AG09319 (cell line): ENCODE data around the gene NR4A2.

Experiments
- DNase-seq: peaks from one replicate; pipeline ENCODE4 v3.0.0-alpha.2; 2010; ENCODE audit warnings: low read depth; ENCODE audit errors: extremely low read depth
- CTCF ChIP-seq: IDR thresholded peaks from 2 replicates; pipeline ENCODE4 v1.5.1; 2011; ENCODE audit warnings: low read depth, mild to moderate bottlenecking, inconsistent platforms, low read length, moderate library complexity

NR4A2 gene

GRCh38 chr2:156332534-156333273, at the start of gene NR4A2:
NR4A2 (minus strand) TSS chr2:156332721; CDS start chr2:156330186, 2,535 bp downstream.
- no peak for TF ChIP-seq CTCF
- DNase-seq, result peak; percentile 54

GRCh38 chr2:156380117-156380645, 47.7 kb upstream of the NR4A2 start:
- TF ChIP-seq CTCF, result no peak
- DNase-seq, result no peak

GRCh38 chr2:156379714-156380113, 47.2 kb upstream of the NR4A2 start:
- no peak for TF ChIP-seq CTCF
- DNase-seq, result no peak

GRCh38 chr2:156379071-156379470, 46.5 kb upstream of the NR4A2 start:
- no peak for DNase-seq
- TF ChIP-seq CTCF, result no peak

GRCh38 chr2:156366753-156367152, 34.2 kb upstream of the NR4A2 start:
- TF ChIP-seq CTCF, result no peak
- DNase-seq, result no peak

- no peak for DNase-seq
- TF ChIP-seq CTCF, result no peak
These were observed 30.6 kb upstream of the NR4A2 start for GRCh38 chr2:156363141-156363540.

- TF ChIP-seq CTCF, result no peak
- DNase-seq, result no peak
These were observed 23.7 kb upstream of the NR4A2 start for GRCh38 chr2:156356014-156356754.
